ENCODE measurements around the gene RAB11FIP4. TPM values are rescaled to one million over a fixed set of nuclear protein-coding genes. Genes with fewer than 3 reads are reported as not detected.
"Not testable (repeated sequence)": the region's sequence is repeated elsewhere in the genome, so short reads cannot be mapped to it uniquely, and the experiment has no call there.

RAB11FIP4 gene, protein sequence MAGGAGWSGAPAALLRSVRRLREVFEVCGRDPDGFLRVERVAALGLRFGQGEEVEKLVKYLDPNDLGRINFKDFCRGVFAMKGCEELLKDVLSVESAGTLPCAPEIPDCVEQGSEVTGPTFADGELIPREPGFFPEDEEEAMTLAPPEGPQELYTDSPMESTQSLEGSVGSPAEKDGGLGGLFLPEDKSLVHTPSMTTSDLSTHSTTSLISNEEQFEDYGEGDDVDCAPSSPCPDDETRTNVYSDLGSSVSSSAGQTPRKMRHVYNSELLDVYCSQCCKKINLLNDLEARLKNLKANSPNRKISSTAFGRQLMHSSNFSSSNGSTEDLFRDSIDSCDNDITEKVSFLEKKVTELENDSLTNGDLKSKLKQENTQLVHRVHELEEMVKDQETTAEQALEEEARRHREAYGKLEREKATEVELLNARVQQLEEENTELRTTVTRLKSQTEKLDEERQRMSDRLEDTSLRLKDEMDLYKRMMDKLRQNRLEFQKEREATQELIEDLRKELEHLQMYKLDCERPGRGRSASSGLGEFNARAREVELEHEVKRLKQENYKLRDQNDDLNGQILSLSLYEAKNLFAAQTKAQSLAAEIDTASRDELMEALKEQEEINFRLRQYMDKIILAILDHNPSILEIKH
- 29.4 and 34.1 TPM in 2 replicates for total RNA-seq (2014; rRNA removed; shearing (Covaris generic))

DNA sequence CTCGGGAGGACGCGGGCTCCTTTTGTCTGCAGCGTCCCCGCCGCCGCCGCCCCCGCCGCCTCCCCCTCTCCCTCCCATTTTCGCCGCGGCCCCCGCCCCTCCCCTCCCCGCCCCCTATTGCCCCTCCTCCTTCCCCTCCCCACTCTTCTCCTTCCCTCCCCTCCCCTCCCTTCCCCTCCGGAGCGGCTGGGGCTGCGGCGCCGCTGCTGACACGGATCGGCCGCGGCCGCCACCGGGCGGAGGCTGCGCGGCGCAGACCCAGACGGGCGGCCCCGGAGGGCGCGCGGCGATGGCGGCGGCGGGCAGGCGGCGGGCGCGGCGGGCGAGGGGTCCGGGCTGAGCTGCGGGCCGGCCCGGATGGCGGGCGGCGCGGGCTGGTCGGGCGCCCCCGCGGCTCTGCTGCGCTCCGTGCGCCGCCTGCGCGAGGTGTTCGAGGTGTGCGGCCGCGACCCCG is at the start of gene RAB11FIP4:
Gene RAB11FIP4 (plus strand): TSS at position 180 of the 454 bp plus-strand sequence. CDS start 178 bp downstream, at position 358.
- DNase-seq (ENCODE audit: low spot score) = peak; percentile 63
- in situ Hi-C loops (cut with HindIII; ENCODE audit: low sequenced_read_pairs) = no loop called here

DNA sequence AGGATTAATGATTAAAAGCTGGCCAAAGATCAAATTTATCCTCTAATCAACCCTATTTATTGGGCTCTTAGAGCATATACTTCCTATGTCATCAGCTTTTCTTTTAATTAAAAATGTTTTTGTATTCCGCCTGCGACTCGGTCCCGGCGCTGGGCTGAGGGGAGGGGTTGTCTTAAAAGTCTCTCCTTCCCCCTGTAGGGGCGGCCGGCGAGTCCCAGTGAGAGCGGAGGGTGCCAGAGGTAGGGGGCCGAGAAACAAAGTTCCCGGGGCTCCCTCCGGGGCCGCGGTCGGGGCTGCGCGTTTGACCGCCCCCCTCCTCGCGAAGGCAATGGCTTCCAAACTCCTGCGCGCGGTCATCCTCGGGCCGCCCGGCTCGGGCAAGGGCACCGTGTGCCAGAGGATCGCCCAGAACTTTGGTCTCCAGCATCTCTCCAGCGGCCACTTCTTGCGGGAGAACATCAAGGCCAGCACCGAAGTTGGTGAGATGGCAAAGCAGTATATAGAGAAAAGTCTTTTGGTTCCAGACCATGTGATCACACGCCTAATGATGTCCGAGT is 46.2 kb upstream of the RAB11FIP4 start:
- in situ Hi-C loops (cut with HindIII; ENCODE audit: low sequenced_read_pairs); DNase-seq (ENCODE audit: low spot score): not testable (repeated sequence)

DNA sequence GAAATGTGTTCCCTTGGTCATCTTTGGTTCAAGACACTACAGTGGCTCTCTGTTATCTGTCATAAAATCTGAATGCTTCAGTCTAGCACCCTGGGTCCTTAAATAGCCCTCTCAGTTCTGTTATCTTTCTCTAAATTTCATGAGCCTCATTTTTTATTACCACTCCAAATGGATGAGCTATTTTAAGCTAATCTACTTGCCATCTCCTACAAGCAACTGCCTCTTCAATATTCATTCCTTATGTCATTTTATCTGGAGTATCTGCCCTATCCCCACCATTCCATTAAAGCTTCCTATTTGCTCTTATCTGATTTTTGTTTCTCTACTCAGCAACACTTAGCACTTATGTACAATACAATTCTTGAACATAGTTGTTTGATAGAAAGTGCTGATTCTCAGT is 42.0 kb upstream of the RAB11FIP4 start:
- no peak for DNase-seq (ENCODE audit: low spot score)
- in situ Hi-C loops (cut with HindIII; ENCODE audit: low sequenced_read_pairs) = no loop called here

DNA sequence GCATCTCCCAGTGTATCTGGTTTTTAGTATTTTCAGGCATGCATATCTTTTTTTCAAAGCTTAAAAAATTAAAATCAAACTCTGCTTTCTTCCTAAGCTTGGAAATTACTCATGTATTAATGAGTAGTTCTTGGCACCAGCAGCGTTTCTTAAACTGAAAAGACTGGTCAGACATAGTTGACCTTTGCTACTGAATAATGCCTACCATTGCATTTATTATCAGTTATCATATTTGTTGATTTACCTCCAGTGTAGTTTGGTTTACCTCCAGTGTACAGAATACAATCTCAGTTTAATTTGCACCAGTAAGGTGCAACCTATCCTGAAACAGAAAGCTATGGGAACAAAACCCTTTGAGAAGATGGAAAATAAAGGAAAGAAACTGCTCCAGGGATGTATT is 35.5 kb upstream of the RAB11FIP4 start:
- in situ Hi-C loops (cut with HindIII; ENCODE audit: low sequenced_read_pairs) = no loop called here
- no peak for DNase-seq (ENCODE audit: low spot score)

DNA sequence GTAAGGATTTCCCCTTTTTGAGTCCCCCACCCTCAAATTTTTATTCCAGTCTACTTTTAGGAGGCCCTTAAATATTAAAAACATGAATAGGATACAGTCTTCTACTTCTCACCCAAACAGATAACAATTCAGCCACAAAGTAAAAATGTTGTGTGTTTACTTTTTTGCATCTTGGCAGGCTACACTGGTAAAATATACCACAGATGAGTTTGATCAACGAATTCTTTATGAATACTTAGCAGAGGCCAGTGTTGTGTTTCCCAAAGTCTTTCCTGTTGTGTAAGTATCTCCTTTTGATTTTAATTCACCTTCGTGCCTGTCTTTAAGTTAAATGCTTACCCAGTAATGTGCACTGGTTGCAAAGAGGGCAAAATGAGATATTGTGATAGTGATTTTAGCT is 34.4 kb upstream of the RAB11FIP4 start:
- in situ Hi-C loops (cut with HindIII; ENCODE audit: low sequenced_read_pairs) = no loop called here
- DNase-seq (ENCODE audit: low spot score) = no peak

DNA sequence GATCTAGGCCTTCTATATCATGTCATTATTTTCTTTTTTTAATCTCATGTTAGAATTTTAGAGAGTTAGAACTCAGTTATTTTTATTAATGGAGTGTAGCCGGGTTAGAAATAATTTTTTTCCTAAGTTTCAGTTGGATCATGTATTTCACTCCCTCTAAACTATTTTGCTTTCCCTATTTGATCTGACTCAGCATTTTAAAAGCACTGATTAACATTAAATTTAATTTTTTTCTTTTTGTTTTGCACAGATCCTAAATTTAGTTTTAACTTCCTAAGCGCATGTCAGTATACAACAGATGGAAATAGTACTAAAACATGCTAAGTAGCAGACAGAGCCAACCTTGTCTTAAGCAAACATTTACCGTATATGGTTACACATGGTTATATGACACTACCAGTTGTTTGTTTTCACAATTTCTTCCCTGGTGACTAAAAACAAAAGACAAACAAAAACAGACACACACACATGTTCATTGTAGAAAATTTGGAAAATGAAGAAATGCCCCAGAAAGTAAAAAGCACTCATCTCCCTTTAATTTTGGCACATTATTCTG is 33.6 kb upstream of the RAB11FIP4 start:
- in situ Hi-C loops (cut with HindIII; ENCODE audit: low sequenced_read_pairs) = no loop called here
- DNase-seq (ENCODE audit: low spot score) = no peak

DNA sequence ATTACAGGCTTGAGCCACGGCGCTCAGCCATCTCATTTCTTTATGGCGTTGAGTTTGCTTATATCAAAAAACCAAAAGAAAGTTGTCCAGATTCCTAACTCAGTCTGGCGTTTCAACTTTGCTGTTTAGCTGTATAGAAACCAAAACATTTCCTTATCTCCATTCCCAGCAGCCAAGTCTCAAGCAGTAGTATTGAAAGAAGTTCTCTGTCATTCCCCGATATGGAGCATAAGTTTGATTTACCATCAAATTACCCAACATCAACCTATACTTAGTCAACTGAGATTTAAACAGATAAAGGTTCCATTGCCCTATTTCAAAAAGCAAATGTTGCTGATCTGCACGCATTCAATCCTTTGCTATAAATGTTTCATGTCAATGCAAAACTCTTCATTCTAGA is 27.5 kb upstream of the RAB11FIP4 start:
- in situ Hi-C loops (cut with HindIII; ENCODE audit: low sequenced_read_pairs) = no loop called here
- no peak for DNase-seq (ENCODE audit: low spot score)

DNA sequence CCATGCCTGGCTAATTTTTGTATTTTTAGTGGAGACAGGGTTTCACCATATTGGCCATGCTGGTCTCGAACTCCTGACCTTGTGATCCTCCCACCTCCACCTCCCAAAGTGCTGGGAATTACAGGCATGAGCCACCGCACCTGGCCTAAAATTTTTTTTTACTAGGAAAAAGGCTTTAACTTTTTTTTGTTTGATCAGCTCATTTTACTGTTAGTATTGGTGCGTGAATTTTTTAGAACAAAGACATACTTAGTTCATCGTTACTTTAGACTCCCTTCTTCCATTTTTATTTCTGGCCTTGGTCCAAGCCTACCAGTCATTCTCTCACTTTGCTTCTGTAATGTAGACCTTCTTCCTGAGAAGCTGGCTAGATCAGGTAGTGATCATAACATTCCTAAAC is 25.4 kb upstream of the RAB11FIP4 start:
- no peak for DNase-seq (ENCODE audit: low spot score)
- in situ Hi-C loops (cut with HindIII; ENCODE audit: low sequenced_read_pairs) = no loop called here

DNA sequence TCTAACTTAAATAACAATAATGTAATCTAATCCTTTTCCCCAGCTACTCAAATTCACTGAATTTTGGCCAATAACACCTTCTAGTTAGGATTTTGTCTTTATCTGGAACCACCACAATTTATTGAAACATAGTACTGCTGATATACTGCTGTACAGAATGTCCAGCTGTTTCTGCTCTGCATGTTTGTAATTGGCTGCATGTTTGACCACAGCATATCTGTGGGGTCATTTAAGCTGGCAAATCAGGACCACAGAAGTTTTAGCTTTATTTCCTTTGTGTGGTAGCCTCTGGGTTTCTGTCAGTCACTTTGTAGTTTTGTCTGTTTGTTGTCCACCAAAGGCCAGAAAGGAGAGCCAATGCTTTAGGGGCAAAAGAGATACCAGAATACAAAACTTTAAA is 22.2 kb upstream of the RAB11FIP4 start:
- in situ Hi-C loops (cut with HindIII; ENCODE audit: low sequenced_read_pairs) = no loop called here
- no peak for DNase-seq (ENCODE audit: low spot score)

DNA sequence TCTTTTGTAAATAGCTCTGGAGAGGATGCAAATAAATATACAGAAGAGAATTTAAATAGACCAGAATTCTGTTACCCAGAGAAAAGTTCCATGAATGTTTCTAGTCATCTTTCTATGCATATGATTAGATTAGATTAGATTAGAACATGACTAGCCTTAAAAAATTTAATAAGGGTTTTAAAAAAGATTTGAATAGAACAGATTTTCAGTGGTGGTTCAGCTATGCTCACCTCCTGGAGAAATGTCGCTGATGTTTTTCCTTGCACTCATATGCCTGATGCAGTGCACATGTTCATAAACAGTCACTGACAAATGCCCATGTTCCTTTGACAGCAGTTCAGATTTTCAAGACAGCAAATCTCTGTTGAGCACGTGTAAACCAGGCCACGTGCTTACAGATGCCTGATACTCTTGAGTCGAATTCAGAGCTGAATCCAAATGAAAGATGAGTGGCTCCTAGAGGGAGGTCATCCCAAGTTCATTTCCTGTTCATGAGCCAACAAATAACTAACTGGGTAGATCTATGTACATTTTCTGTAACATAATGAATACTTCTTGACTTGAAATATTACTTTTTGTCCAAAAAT is 19.9 kb upstream of the RAB11FIP4 start:
- in situ Hi-C loops (cut with HindIII; ENCODE audit: low sequenced_read_pairs) = no loop called here
- no peak for DNase-seq (ENCODE audit: low spot score)

DNA sequence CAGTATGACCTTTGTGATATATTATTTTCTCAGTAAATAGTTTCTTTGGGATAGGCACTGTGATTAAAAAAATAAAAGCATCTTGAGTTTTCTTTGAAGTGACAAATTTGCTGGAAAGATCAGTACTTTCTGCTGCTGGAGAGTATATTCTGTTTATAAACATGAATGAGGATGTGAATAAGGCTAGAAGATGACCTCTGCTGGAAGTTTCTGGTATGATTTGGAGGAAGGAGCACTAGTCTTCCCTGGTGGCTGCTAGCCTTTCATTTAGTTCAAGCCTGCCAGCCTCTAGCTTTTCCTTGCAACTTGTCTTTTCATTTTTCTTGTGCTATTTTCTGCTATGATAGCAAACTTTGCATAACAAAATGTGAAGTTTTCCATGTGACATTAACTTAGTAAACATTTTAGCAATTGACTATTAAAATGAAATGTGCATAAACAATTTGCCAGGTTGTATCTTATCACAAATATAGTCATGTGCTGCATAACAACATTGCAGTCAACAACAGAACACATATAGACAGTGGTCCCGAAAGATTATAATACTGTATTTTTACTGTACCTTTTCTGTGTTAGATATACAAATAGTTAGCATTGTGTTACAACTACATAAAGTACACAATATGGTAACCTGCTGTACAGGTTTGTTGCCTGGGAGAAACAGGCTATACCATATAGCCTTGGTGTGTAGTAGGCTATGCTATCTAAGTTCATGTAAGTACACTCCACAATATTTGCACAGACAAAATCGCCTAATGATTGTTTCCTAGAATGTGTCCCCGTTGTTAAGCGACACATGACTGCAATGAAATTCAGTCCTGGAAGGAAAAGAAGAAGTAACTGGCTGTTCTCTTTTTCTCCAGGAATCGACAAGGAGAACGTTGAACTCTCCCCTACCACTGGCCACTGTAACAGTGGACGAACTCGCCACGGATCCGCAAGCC is 18.1 kb upstream of the RAB11FIP4 start:
- peak; percentile 70 for DNase-seq (ENCODE audit: low spot score)
- in situ Hi-C loops (cut with HindIII; ENCODE audit: low sequenced_read_pairs) = no loop called here

DNA sequence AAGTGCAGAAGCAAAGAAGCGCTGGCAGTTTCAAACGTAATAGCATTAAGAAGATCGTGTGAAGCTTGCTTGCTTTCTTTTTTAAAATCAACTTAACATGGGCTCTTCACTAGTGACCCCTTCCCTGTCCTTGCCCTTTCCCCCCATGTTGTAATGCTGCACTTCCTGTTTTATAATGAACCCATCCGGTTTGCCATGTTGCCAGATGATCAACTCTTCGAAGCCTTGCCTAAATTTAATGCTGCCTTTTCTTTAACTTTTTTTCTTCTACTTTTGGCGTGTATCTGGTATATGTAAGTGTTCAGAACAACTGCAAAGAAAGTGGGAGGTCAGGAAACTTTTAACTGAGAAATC is 17.4 kb upstream of the RAB11FIP4 start:
- DNase-seq (ENCODE audit: low spot score) = no peak
- in situ Hi-C loops (cut with HindIII; ENCODE audit: low sequenced_read_pairs) = no loop called here

DNA sequence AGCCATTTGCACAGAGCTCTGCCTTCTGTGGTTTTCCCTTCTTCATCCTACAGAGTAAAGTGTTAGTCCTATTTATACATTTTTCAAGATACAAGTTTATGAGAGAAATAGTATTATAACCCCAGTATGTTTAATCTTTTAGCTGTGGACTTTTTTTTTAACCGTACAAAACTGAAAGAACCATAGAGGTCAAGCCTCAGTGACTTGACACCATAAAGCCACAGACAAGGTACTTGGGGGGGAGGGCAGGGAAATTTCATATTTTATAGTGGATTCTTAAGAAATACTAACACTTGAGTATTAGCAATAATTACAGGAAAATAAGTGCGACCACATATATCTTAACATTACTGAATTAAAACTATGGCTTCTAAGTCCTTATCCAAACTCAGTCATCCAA is 17.0 kb upstream of the RAB11FIP4 start:
- in situ Hi-C loops (cut with HindIII; ENCODE audit: low sequenced_read_pairs) = no loop called here
- DNase-seq (ENCODE audit: low spot score) = no peak

DNA sequence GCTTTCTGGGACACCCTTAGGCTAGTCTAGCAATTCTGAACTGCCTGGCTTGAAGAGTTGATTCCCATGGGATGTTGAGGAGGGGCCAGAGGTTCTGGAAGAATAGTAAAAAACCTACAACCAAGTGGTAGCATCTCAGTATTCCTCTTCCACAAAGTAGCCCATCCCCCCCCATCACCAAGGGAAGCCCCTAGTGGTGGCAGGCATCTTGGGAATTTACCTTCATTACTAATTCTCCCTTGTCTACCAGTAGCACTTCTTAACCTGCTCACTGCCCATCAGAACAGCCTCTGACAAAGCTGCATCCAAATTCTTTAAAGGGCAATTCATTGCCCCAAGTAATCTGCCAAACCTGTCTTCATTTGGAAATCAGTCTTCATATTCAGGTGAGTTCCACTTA is 12.8 kb upstream of the RAB11FIP4 start:
- in situ Hi-C loops (cut with HindIII; ENCODE audit: low sequenced_read_pairs) = no loop called here
- DNase-seq (ENCODE audit: low spot score) = no peak

DNA sequence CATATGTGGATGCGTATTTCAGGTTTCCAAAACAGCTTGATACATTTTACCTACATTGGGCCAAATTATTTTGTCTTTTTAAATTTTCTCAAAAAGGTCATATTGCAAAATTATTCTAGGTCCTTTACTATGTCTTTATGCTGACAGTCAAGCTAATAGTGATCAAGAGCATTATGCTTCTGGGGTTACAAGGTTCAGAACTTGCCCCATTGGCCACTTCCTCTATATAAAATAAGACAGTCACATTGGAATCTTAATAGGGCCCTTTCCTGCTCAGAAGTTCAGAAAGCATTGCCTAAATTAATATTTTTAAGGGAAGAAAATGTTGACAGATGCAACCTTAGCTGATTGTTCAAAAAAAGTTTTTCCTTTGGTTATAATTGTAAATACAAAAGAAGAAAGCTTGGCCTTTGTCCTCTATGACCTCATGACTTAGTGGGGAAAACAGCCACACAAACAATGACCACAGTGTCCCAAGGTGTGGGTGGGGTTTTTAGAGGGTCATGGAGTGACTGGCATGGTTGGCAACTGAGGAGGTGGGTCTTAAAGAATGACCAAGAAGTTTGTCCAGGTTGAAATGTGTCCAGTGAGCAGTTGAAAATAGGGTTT is 11.8 kb upstream of the RAB11FIP4 start:
- in situ Hi-C loops (cut with HindIII; ENCODE audit: low sequenced_read_pairs) = loop anchor here (10.0 kb wide), 1 partner anchor 425 kb away; no protein-coding TSS in a partner anchor
- DNase-seq (ENCODE audit: low spot score) = no peak

DNA sequence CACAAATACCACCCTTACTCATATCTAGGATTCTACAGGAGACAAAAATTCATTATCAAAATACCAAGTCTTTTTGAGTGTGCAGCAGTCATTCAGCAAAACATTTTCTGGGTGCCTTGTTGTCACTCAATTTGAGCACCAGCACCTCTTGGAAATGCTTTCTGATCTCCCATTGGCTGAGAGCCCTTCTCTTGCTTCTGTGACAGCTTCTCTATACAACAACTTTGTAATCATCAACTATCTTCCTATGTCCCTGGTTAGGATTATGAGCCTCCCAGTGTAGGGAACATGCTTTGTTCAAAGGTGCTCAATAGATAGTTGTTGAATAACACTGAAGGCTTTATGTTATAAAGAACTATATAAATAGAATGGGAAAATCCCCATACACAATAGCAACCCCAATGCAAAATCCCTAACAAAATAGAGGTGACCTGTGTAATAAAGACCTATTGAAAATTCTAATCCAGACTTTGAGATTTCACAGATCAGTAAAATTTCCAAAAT is 10.3 kb upstream of the RAB11FIP4 start:
- no peak for DNase-seq (ENCODE audit: low spot score)
- in situ Hi-C loops (cut with HindIII; ENCODE audit: low sequenced_read_pairs) = loop anchor here (10.0 kb wide), 1 partner anchor 426 kb away; no protein-coding TSS in a partner anchor

DNA sequence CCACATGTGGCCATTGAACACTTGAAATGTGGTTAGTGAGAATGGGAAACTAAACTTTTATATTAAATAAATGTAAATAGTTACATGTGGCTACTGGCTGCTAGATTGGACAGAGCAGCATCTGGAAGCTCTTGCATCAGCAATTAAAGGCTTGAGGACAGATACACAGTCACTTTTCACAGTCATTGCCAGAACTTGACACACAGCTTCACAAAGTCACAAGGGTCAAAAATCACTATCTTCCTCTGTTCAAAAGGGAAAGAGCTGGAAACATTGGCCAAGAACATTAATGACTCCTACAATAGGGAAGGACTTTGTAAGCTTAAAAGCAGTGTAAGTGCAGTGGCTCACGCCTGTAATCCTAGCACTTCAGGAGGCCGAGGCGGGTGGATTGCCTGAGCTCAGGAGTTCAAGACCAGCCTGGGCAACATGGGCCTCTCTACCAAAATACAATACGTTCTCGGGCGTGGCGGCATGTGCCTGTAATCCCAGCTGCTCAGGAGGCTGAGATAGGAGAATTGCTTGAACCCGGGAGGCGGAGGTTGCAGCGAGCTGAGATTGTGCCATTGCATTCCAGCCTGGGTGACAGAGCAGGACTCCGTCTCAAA is 8.7 kb upstream of the RAB11FIP4 start:
- in situ Hi-C loops (cut with HindIII; ENCODE audit: low sequenced_read_pairs) = loop anchor here (10.0 kb wide), 1 partner anchor 428 kb away; no protein-coding TSS in a partner anchor
- not testable (repeated sequence) for DNase-seq (ENCODE audit: low spot score)
